Endothelial cell of umbilical vein (primary cell): Measurements from ENCODE around the gene KXD1. TPM values are rescaled to one million over a fixed set of nuclear protein-coding genes. Genes with fewer than 3 reads are reported as not detected.

ENCODE experiments used
- BruUV-seq: library from RNA; stranded (reverse); fragments of 400-500 nt; replicated peaks from 2 replicates; lab custom pipeline; 2021; lab: Mats Ljungman, UMichigan
- CTCF ChIA-PET: fragments of 300-600, 350-600 bp; sonication (Branson Sonifier 250); formaldehyde crosslinking; loops from one replicate; lab custom pipeline; 2021; ENCODE audit warnings: antibody characterized with exemption, inconsistent platforms; lab: Charles Lee
- POLR2A ChIA-PET: fragments of 300-600, 350-600 bp; sonication (Branson Sonifier 250); formaldehyde crosslinking; loops from one replicate; lab custom pipeline; 2021; ENCODE audit warnings: antibody characterized with exemption, inconsistent platforms; lab: Charles Lee
- DNase-seq: peaks from one replicate; pipeline ENCODE4 v3.0.0-alpha.2; 2011; ENCODE audit warnings: low read depth, low spot score
- FAIRE-seq: peaks from 2 replicates; lab custom pipeline; 2011; peaks lifted over from hg19 to GRCh38; lab: Jason Lieb, UNC
- H2AFZ ChIP-seq: 2 replicates; pipeline ENCODE4 v1.6.0; 2012; ENCODE audit warnings: low read depth, low read length, control low read depth, inconsistent platforms
- H3K27ac ChIP-seq: 2 replicates; pipeline ENCODE4 v1.5.1; 2011; ENCODE audit warnings: low read depth, mild to moderate bottlenecking, control low read depth, low read length, moderate library complexity; ENCODE audit not compliant: insufficient read depth
- H3K27me3 ChIP-seq, 2 experiments: 2 replicates each; pipeline versions ENCODE4 v1.6.0 to v1.6.1; 2011; ENCODE audit warnings: low read length in 2 of 2, mixed read lengths in 1 of 2; ENCODE audit not compliant: control insufficient read depth in 2 of 2, insufficient read depth in 2 of 2
- H3K36me3 ChIP-seq, 2 experiments: 2 replicates in 1 of 2; 3 replicates in 1 of 2; pipeline ENCODE4 v1.5.1; 2011; ENCODE audit warnings: low read length in 2 of 2, mild to moderate bottlenecking in 1 of 2, moderate library complexity in 1 of 2; ENCODE audit not compliant: control insufficient read depth in 2 of 2, insufficient read depth in 2 of 2; ENCODE audit errors: extremely low read depth in 1 of 2
- H3K4me1 ChIP-seq: 3 replicates; pipeline ENCODE4 v1.5.1; 2011; ENCODE audit warnings: mild to moderate bottlenecking, low read length; ENCODE audit not compliant: control insufficient read depth, insufficient read depth; ENCODE audit errors: extremely low read depth
- H3K4me2 ChIP-seq: 2 replicates; pipeline ENCODE4 v1.6.1; 2011; ENCODE audit warnings: low read length, control low read depth, mixed read lengths; ENCODE audit not compliant: insufficient read depth
- H3K4me3 ChIP-seq, 3 experiments: fragments of 200-600 bp in 1 of 3; sonication (generic), shearing (Covaris generic) in 1 of 3; replicated peaks in 1 of 3; 2 replicates each; pipeline ENCODE4 v1.5.1; 2011 to 2016; ENCODE audit warnings: control low read depth in 3 of 3, low read length in 3 of 3, mild to moderate bottlenecking in 2 of 3, inconsistent platforms in 1 of 3, low read depth in 1 of 3, moderate library complexity in 1 of 3; ENCODE audit not compliant: insufficient read depth in 1 of 3
- H3K79me2 ChIP-seq: 2 replicates; pipeline ENCODE4 v1.6.0; 2012; ENCODE audit warnings: low read length, inconsistent platforms; ENCODE audit not compliant: control insufficient read depth, insufficient read depth
- H3K9ac ChIP-seq: replicated peaks from 2 replicates; pipeline ENCODE3; 2011; ENCODE audit warnings: low read length, control low read depth; ENCODE audit not compliant: insufficient read depth; ENCODE audit errors: extremely low read depth
- H3K9me1 ChIP-seq: replicated peaks from 3 replicates; pipeline ENCODE4 v1.6.0; 2011; ENCODE audit warnings: mild to moderate bottlenecking, low read length; ENCODE audit not compliant: control insufficient read depth, insufficient read depth; ENCODE audit errors: extremely low read depth
- H3K9me3 ChIP-seq: replicated peaks from 2 replicates; pipeline ENCODE4 v1.5.1; 2012; ENCODE audit warnings: low read length, inconsistent platforms; ENCODE audit not compliant: control insufficient read depth, insufficient read depth
- H4K20me1 ChIP-seq: replicated peaks from 2 replicates; pipeline ENCODE3; 2011; ENCODE audit warnings: mild to moderate bottlenecking, low read length; ENCODE audit not compliant: control insufficient read depth, insufficient read depth; ENCODE audit errors: extremely low read depth
- EZH2 ChIP-seq: IDR thresholded peaks from 2 replicates; pipeline ENCODE4 v1.6.1; 2012; ENCODE audit warnings: borderline replicate concordance, low read depth, mild to moderate bottlenecking, moderate library complexity, low read length, inconsistent platforms; ENCODE audit not compliant: severe bottlenecking
- FOS ChIP-seq: IDR thresholded peaks from 2 replicates; pipeline ENCODE4 v1.6.1; 2011; ENCODE audit warnings: mild to moderate bottlenecking, low read length, moderate library complexity, borderline replicate concordance; ENCODE audit not compliant: insufficient read depth
- GATA2 ChIP-seq: IDR thresholded peaks from 2 replicates; pipeline ENCODE4 v1.7.0; 2011; ENCODE audit warnings: low read depth, mild to moderate bottlenecking, moderate library complexity, mixed read lengths, low read length; ENCODE audit not compliant: insufficient read length, insufficient read depth
- JUN ChIP-seq: IDR thresholded peaks from 2 replicates; pipeline ENCODE4 v1.6.1; 2011; ENCODE audit warnings: borderline replicate concordance, low read depth; ENCODE audit not compliant: insufficient read length, insufficient read depth
- MYC ChIP-seq: IDR thresholded peaks from one replicate; pipeline ENCODE4 v1.6.1; 2011; ENCODE audit warnings: mild to moderate bottlenecking, low read depth, low read length
- POLR2A ChIP-seq: IDR thresholded peaks from 2 replicates; pipeline ENCODE4 v1.6.1; 2012; ENCODE audit warnings: low read depth, mild to moderate bottlenecking, control low read depth, low read length
- POLR2AphosphoS5 ChIP-seq: IDR thresholded peaks from 2 replicates; pipeline ENCODE4 v1.6.1; 2012; ENCODE audit warnings: low read depth, mild to moderate bottlenecking, control low read depth, low read length, moderate library complexity; ENCODE audit not compliant: insufficient read depth
- dilution Hi-C: fragments of 300-500 bp; cut with MboI; formaldehyde crosslinking; loops from one replicate; pipeline ENCODE4 v1.15.0; 2019; ENCODE audit warnings: low sequenced_read_pairs; ENCODE audit not compliant: extremely low pct_ligation_motif_present
- intact Hi-C: fragments of 100-400 bp; cut with micrococcal nuclease; formaldehyde crosslinking; loops from one replicate; pipeline ENCODE4 v1.10.0; 2022
- polyA plus RNA-seq, 4 experiments: library from polyadenylated mRNA; depleted of rRNA in 3 of 4; stranded (reverse) in 3 of 4; unstranded in 1 of 4; fragments of >200 nt; gene quantifications; 2 replicates each; pipeline versions ENCODE4 v1.2.1 to v1.2.3, GENCODE V29; 2011 to 2012; ENCODE audit warnings: missing spikeins in 1 of 4
- total RNA-seq: library from RNA; stranded (reverse); gene quantifications from 2 replicates; pipeline ENCODE4 v1.2.3, GENCODE V29; 2021
- TF ChIP-seq, protein P1 (sequence below), 2 donors: IDR thresholded peaks; 1 replicate in 1 of 2; 2 replicates in 1 of 2; pipeline ENCODE4 v1.5.1; 2011; ENCODE audit warnings: low read length in 2 of 2, mild to moderate bottlenecking in 2 of 2, moderate library complexity in 2 of 2, control low read depth in 1 of 2, inconsistent platforms in 1 of 2, low read depth in 1 of 2; ENCODE audit not compliant: insufficient read depth in 1 of 2; ENCODE audit errors: extremely low read depth in 1 of 2
- TF ChIP-seq, protein P2 (sequence below): IDR thresholded peaks from 2 replicates; pipeline ENCODE4 v1.6.1; 2011; ENCODE audit not compliant: insufficient read depth, insufficient read length

Gene KXD1
- total and polyA plus RNA-seq, 2 donors (not counting 3 experiments of a cell fraction or from before 2014, with no cell fraction given) = 134 to 186 TPM

DNA sequence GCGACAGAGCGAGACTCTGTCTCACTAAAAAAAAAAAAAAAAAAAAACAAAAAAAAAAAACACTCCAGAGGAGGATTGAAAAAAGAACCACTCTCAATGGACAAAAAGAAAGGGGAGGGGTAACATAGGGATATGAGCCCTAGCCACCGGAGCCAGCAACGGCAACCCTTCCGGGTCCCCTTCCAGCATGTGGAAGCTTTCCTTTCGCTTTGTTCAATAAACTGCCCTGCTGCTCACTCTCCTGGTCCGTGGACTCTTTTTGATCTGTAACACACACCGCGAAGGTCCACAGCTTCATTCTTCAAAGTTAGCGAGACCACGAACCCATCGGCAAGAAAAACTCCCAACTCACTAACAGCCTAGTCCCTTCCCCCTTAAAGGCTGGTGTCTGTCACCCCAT lies 29.9 kb downstream of the KXD1 start:
- POLR2A ChIA-PET = no interaction called here
- no TSS peak for BruUV-seq
- FAIRE-seq = no peak
- Histone ChIP-seq H3K27me3 (no peaks in the 10 kb centered on the region), H3K9me3 (no peaks in the 10 kb centered on the region), H3K36me3 (peaks cover 0 to 2% of the 10 kb centered on the region in 2 experiments), H3K27ac (no peak overlapping the region), H3K4me1 (peaks cover 15% of the 10 kb centered on the region), H3K9me1 (no peaks in the 10 kb centered on the region), H3K79me2 (no peaks in the 10 kb centered on the region), H4K20me1 (no peaks in the 10 kb centered on the region), H3K4me3 (no peak overlapping the region), H3K4me2 (no peak overlapping the region), H3K9ac (no peak overlapping the region), H2AFZ (peak overlapping the region; percentile 92)
- dilution Hi-C loops = no loop called here
- CTCF ChIA-PET = interaction anchor here (1.2 to 3.4 kb wide), 12 partner anchors 8 to 352 kb away, joined by 3 to 24 read pairs (median 10); partner anchors contain the start of genes KXD1 and UBA52
- intact Hi-C loops = no loop called here
- DNase-seq = no peak
- TF ChIP-seq, protein P1, sequence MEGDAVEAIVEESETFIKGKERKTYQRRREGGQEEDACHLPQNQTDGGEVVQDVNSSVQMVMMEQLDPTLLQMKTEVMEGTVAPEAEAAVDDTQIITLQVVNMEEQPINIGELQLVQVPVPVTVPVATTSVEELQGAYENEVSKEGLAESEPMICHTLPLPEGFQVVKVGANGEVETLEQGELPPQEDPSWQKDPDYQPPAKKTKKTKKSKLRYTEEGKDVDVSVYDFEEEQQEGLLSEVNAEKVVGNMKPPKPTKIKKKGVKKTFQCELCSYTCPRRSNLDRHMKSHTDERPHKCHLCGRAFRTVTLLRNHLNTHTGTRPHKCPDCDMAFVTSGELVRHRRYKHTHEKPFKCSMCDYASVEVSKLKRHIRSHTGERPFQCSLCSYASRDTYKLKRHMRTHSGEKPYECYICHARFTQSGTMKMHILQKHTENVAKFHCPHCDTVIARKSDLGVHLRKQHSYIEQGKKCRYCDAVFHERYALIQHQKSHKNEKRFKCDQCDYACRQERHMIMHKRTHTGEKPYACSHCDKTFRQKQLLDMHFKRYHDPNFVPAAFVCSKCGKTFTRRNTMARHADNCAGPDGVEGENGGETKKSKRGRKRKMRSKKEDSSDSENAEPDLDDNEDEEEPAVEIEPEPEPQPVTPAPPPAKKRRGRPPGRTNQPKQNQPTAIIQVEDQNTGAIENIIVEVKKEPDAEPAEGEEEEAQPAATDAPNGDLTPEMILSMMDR (IDR thresholded peaks at IDR 0.05; ENCODE audit: extremely low read depth in 1 of 2, insufficient read depth in 1 of 2, low read depth in 1 of 2, low read length in 2 of 2) = no peak
- TF ChIP-seq POLR2AphosphoS5 = no peak
- no peak for TF ChIP-seq GATA2
- TF ChIP-seq MYC = no peak
- no peak for TF ChIP-seq POLR2A
- no peak for TF ChIP-seq FOS
- no peak for TF ChIP-seq JUN
- TF ChIP-seq EZH2 = no peak
- TF ChIP-seq, protein P2, sequence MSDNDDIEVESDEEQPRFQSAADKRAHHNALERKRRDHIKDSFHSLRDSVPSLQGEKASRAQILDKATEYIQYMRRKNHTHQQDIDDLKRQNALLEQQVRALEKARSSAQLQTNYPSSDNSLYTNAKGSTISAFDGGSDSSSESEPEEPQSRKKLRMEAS = no peak
